Brain pericyte (primary cell): ENCODE data around the gene PRKCZ.
A peak's percentile ranks its signal among the peaks of the same experiment; 100 is the strongest.

Experiments
- DNase-seq: peaks from one replicate; pipeline ENCODE4 v3.0.0-alpha.2; 2012; ENCODE audit warnings: low read depth, low spot score

PRKCZ gene

GRCh38 chr1:2228694-2229036 lies 178.5 kb downstream of the PRKCZ start:
- no peak for DNase-seq

- DNase-seq: no peak
Observed at GRCh38 chr1:2229037-2229864, 179.0 kb downstream of the PRKCZ start.

GRCh38 chr1:2229911-2230731 lies 179.9 kb downstream of the PRKCZ start:
- no peak for DNase-seq

GRCh38 chr1:2230781-2231531 lies 180.7 kb downstream of the PRKCZ start:
- no peak for DNase-seq

- no peak for DNase-seq
Observed at GRCh38 chr1:2231532-2232254, 181.5 kb downstream of the PRKCZ start.

GRCh38 chr1:2232255-2232915 lies 182.2 kb downstream of the PRKCZ start:
- no peak for DNase-seq

GRCh38 chr1:2232916-2233438 lies 182.8 kb downstream of the PRKCZ start:
- no peak for DNase-seq

GRCh38 chr1:2233468-2233867 lies 183.3 kb downstream of the PRKCZ start:
- DNase-seq: no peak

GRCh38 chr1:2233997-2234761 lies 184.0 kb downstream of the PRKCZ start:
- DNase-seq: peak; percentile 43

GRCh38 chr1:2234762-2235113 lies 184.5 kb downstream of the PRKCZ start:
- DNase-seq: no peak
